ENCODE data around the gene CTDSPL.

CTDSPL gene

DNA sequence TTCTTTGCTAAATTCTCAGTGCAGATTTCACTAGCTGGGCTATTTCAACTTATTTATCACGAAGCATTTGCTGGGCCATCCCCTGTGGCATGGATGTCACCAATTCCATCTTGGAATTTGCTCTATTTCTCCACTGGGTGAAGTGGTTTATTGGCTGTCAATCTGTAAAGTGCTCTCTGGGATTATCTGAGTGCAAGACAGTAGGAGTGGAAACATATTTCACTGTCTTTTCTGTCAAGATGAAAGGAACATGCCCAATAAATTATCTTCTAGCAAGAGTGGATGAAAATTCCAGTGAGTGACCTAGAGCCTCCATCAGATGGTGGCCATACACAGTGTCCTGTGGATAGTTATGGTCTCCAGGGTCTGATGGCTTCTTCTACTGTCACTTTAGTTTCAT is 25.1 kb upstream of the CTDSPL start:
- no peaks in the 10 kb centered on the region for H3K9me3 Mint-ChIP-seq
- H3K4me3 Mint-ChIP-seq: no peak overlapping the region
- H3K4me1 Mint-ChIP-seq: no peaks in the 10 kb centered on the region
- TF ChIP-seq, protein P1, sequence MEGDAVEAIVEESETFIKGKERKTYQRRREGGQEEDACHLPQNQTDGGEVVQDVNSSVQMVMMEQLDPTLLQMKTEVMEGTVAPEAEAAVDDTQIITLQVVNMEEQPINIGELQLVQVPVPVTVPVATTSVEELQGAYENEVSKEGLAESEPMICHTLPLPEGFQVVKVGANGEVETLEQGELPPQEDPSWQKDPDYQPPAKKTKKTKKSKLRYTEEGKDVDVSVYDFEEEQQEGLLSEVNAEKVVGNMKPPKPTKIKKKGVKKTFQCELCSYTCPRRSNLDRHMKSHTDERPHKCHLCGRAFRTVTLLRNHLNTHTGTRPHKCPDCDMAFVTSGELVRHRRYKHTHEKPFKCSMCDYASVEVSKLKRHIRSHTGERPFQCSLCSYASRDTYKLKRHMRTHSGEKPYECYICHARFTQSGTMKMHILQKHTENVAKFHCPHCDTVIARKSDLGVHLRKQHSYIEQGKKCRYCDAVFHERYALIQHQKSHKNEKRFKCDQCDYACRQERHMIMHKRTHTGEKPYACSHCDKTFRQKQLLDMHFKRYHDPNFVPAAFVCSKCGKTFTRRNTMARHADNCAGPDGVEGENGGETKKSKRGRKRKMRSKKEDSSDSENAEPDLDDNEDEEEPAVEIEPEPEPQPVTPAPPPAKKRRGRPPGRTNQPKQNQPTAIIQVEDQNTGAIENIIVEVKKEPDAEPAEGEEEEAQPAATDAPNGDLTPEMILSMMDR (IDR thresholded peaks at IDR 0.05; ENCODE audit: unreplicated experiment in 3 of 3): no peak
- H3K27ac Mint-ChIP-seq: no peak overlapping the region
- H3K27me3 Mint-ChIP-seq (ENCODE audit: low read depth): no peaks in the 10 kb centered on the region
- H3K36me3 Mint-ChIP-seq (ENCODE audit: low read depth): peaks cover 52% of the 10 kb centered on the region

DNA sequence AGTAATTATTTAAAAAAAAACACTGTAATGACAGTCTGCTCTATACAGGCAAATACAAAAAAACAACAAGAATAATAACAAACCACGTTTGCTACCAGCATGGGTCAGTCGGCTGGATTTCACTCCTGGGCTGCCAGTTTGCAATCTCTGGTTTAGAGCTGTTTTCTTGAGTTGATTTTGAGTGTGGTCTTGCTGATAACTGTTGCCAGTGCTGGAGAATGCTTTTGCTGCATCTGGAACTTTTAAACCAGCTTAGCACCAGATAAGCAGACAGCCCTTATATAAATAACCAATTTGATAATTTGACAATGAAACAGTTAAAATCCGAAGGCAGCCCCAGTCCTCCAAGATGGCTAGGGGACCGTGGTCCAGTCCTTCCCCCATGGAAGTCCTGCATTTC is 14.0 kb upstream of the CTDSPL start:
- Mint-ChIP-seq H3K9me3 (peaks cover 2% of the 10 kb centered on the region), H3K27ac (no peak overlapping the region), H3K4me3 (no peak overlapping the region), H3K4me1 (no peaks in the 10 kb centered on the region), H3K36me3 (ENCODE audit: low read depth) (peaks cover 64% of the 10 kb centered on the region), H3K27me3 (ENCODE audit: low read depth) (no peaks in the 10 kb centered on the region)
- TF ChIP-seq, protein P1 (IDR thresholded peaks at IDR 0.05; ENCODE audit: unreplicated experiment in 3 of 3): no peak

DNA sequence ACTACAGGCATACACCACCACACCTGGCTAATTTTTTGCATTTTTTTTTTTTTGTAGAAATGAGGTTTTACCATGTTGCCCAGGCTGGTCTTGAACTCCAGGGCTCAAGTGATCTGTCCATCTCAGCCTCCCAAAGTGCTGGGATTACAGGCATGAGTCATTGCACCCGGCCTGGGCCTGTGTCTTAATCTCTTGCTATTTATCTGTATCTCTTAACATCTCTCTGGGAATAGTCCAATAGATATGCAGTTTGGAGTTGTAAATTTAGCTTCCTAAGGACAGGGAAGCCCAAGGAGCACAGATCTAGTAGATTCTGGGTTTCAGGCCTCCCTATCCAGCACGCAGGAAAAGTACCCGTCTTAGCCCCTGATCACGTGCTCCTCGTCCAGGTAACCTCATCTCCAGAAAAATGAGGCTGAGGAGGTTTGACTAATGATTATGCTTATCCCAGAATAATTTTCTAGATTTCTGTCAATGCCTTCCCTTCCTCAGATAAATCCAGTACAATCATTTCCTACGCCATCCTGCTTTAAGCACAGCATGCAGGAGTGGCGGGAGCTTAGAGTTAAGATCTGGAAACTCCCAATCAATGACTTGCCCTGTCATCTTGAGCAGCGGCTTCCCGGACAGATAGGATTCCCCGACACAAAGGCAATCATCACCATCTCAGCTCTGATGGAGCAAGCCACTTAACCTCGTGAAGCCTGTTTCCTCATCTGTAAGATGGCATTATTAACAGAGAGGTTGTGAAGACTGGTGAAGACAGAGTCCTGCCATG is 12.3 kb upstream of the CTDSPL start:
- H3K27ac Mint-ChIP-seq: no peak overlapping the region
- TF ChIP-seq, protein P1 (IDR thresholded peaks at IDR 0.05; ENCODE audit: unreplicated experiment in 3 of 3): no peak
- no peaks in the 10 kb centered on the region for H3K27me3 Mint-ChIP-seq (ENCODE audit: low read depth)
- no peak overlapping the region for H3K4me3 Mint-ChIP-seq
- H3K9me3 Mint-ChIP-seq: no peaks in the 10 kb centered on the region
- no peaks in the 10 kb centered on the region for H3K4me1 Mint-ChIP-seq
- H3K36me3 Mint-ChIP-seq (ENCODE audit: low read depth): peaks cover 53% of the 10 kb centered on the region

DNA sequence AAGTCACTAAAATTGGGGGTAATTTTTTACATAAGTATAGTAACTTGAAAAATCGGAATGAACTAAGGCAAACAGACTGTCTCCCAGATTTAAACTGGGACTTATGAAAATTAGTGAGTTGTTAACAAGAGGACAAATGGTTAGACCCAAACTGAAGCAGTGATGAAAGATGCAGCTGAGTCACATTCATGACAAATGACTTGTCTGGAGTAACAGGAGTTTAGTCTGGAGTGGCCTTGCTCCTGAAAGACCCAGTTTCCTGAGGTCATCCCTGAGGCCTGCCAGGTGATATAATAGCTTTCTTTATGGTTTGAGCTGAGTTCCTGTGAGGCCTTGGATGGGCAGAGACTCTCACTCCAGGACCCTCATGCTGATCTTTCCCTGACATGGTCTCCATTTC is 9.6 kb upstream of the CTDSPL start:
- Mint-ChIP-seq H3K36me3 (ENCODE audit: low read depth) (peaks cover 35% of the 10 kb centered on the region), H3K27me3 (ENCODE audit: low read depth) (no peaks in the 10 kb centered on the region), H3K4me3 (no peak overlapping the region), H3K27ac (no peak overlapping the region), H3K4me1 (peaks cover 8% of the 10 kb centered on the region), H3K9me3 (no peaks in the 10 kb centered on the region)
- TF ChIP-seq, protein P1 (IDR thresholded peaks at IDR 0.05; ENCODE audit: unreplicated experiment in 3 of 3): no peak

DNA sequence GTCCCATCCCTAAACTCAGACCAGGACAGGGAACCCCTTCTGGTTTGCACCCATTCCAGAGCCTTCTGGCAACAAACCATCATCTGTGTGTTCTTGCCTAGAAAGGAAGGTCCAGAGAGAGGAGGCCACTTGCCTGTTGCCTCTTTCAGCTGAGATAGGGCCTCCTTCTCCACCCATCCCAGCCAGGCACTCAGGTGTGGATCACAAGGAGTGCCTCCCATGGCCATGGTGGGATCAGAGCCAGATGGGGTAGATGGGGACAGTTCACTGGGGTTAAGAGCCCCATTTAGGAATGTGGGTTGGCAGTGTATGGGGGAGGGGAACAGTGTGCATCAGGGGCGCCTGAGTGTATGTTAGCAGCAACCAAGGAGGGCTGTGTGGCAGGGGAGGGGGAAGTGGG is 8.9 kb upstream of the CTDSPL start:
- H3K36me3 Mint-ChIP-seq (ENCODE audit: low read depth): peaks cover 30% of the 10 kb centered on the region
- no peaks in the 10 kb centered on the region for H3K9me3 Mint-ChIP-seq
- H3K4me3 Mint-ChIP-seq: no peak overlapping the region
- peaks cover 10% of the 10 kb centered on the region for H3K4me1 Mint-ChIP-seq
- H3K27ac Mint-ChIP-seq: no peak overlapping the region
- TF ChIP-seq, protein P1 (IDR thresholded peaks at IDR 0.05; ENCODE audit: unreplicated experiment in 3 of 3): no peak
- no peaks in the 10 kb centered on the region for H3K27me3 Mint-ChIP-seq (ENCODE audit: low read depth)

Data from nephron (organoid).